Measurements from ENCODE around the gene DNM2.

GRCh38 chr19:10699650-10700335 is 18.1 kb upstream of the DNM2 start:
- no peak for TF ChIP-seq FOS (IDR thresholded peaks at IDR 0.05; ENCODE audit: extremely low read depth, insufficient read length)
- TF ChIP-seq ZFP36 (IDR thresholded peaks at IDR 0.05; ENCODE audit: low read depth, low read length, partially characterized antibody) = no peak
- no peak for TF ChIP-seq THAP7 (CRISPR knock-in tag; IDR thresholded peaks at IDR 0.05)
- TF ChIP-seq CREB3 (tag; conservative IDR thresholded peaks at IDR 0.05; ENCODE audit: low read depth) = no peak
- TF ChIP-seq GTF2F1 (IDR thresholded peaks at IDR 0.05; ENCODE audit: low read depth, low read length) = no peak
- TF ChIP-seq CTCF (IDR thresholded peaks at IDR 0.05 in 2 of 3, conservative IDR thresholded peaks at IDR 0.05 in 1 of 3; ENCODE audit: insufficient read depth in 2 of 3, low read depth in 1 of 3, low read length in 3 of 3) = peak in 2 of 3 experiments; percentile 68 to 82; a peak in 5 of 6 replicates
- TF ChIP-seq REST (IDR thresholded peaks at IDR 0.05; ENCODE audit: borderline replicate concordance) = peak; percentile 63
- no peak for TF ChIP-seq REST (CRISPR knock-in tag; IDR thresholded peaks at IDR 0.05; ENCODE audit: low read depth)
- no peak for TF ChIP-seq TFAP4 (CRISPR knock-in tag; IDR thresholded peaks at IDR 0.05; ENCODE audit: borderline replicate concordance)
- no peak for TF ChIP-seq UBTF (IDR thresholded peaks at IDR 0.05; ENCODE audit: borderline replicate concordance in 1 of 2, low read depth in 2 of 2, low read length in 2 of 2)
